Fibroblast of lung (primary cell): ENCODE measurements around the gene HSPA6.

Experiments
- EZH2 ChIP-seq: IDR thresholded peaks from 2 replicates; pipeline ENCODE4 v1.5.1; 2012; ENCODE audit warnings: low read length, control low read depth, mild to moderate bottlenecking; ENCODE audit errors: missing control alignments
- TF ChIP-seq, protein P1 (sequence below), 2 donors: IDR thresholded peaks in 1 of 2; conservative IDR thresholded peaks in 1 of 2; 1 replicate in 1 of 2; 2 replicates in 1 of 2; pipeline ENCODE4 v1.5.1; 2011 to 2012; ENCODE audit warnings: low read length in 2 of 2, control low read depth in 1 of 2, inconsistent platforms in 1 of 2, low read depth in 1 of 2, mild to moderate bottlenecking in 1 of 2

- TF ChIP-seq EZH2: no peak
- TF ChIP-seq, protein P1, sequence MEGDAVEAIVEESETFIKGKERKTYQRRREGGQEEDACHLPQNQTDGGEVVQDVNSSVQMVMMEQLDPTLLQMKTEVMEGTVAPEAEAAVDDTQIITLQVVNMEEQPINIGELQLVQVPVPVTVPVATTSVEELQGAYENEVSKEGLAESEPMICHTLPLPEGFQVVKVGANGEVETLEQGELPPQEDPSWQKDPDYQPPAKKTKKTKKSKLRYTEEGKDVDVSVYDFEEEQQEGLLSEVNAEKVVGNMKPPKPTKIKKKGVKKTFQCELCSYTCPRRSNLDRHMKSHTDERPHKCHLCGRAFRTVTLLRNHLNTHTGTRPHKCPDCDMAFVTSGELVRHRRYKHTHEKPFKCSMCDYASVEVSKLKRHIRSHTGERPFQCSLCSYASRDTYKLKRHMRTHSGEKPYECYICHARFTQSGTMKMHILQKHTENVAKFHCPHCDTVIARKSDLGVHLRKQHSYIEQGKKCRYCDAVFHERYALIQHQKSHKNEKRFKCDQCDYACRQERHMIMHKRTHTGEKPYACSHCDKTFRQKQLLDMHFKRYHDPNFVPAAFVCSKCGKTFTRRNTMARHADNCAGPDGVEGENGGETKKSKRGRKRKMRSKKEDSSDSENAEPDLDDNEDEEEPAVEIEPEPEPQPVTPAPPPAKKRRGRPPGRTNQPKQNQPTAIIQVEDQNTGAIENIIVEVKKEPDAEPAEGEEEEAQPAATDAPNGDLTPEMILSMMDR (conservative IDR thresholded peaks at IDR 0.05 in 1 of 2, IDR thresholded peaks at IDR 0.05 in 1 of 2; ENCODE audit: low read depth in 1 of 2, low read length in 2 of 2): no peak
Measured at GRCh38 chr1:161492827-161493226, 31.5 kb upstream of the HSPA6 start.
